GM12878 (cell line): ENCODE results near the gene BTBD6. TPM values are rescaled to one million over a fixed set of nuclear protein-coding genes. Genes with fewer than 3 reads are reported as not detected.

ENCODE experiments used
- ATAC-seq: fragments of 200-7000 bp; cut with Tn5 transposase; 3 replicates; pipeline ENCODE4 v1.9.1; 2020; ENCODE audit warnings: mild to moderate bottlenecking, moderate library complexity
- BruUV-seq: library from RNA; stranded (reverse); fragments of 400-500 nt; replicated peaks from 2 replicates; lab custom pipeline; 2021; lab: Mats Ljungman, UMichigan
- CTCF ChIA-PET: fragments of 300-600 bp; sonication (Branson Sonifier 250); formaldehyde crosslinking; extraction: SDS; loops from one replicate; lab custom pipeline; 2021; ENCODE audit warnings: inconsistent platforms; lab: Yijun Ruan, JAX
- POLR2A ChIA-PET: fragments of 350-600 bp; formaldehyde crosslinking; extraction: SDS; loops from one replicate; lab custom pipeline; 2021; ENCODE audit warnings: inconsistent platforms; lab: Charles Lee
- RAD21 ChIA-PET: fragments of 300-600 bp; sonication (Branson Sonifier 250); formaldehyde crosslinking; loops from one replicate; lab custom pipeline; 2023; ENCODE audit warnings: antibody characterized with exemption; ENCODE audit not compliant: unreplicated experiment; lab: Charles Lee
- SMC1A ChIA-PET: fragments of 300-600 bp; sonication (Branson Sonifier 250); formaldehyde crosslinking; loops from one replicate; lab custom pipeline; 2023; ENCODE audit not compliant: unreplicated experiment, uncharacterized antibody; lab: Charles Lee
- DNase-seq: peaks from one replicate; pipeline ENCODE4 v3.0.0-alpha.2; 2011; ENCODE audit warnings: low read depth, low spot score
- FAIRE-seq: peaks from 3 replicates; lab custom pipeline; 2011; peaks lifted over from hg19 to GRCh38; lab: Jason Lieb, UNC
- H2AFZ ChIP-seq: 2 replicates; pipeline ENCODE4 v1.6.0; 2011; ENCODE audit warnings: low read depth, low read length, control low read depth; ENCODE audit not compliant: control insufficient read depth
- H3K27ac ChIP-seq: 2 replicates; pipeline ENCODE4 v1.5.1; 2011; ENCODE audit warnings: control low read depth; ENCODE audit not compliant: control insufficient read depth, insufficient read depth
- H3K27me3 ChIP-seq, 2 experiments: replicated peaks in 1 of 2; 2 replicates each; pipeline versions ENCODE4 v1.6.0 to v1.6.1; 2011; ENCODE audit warnings: low read length in 1 of 2; ENCODE audit not compliant: control insufficient read depth in 2 of 2, insufficient read depth in 2 of 2
- H3K36me3 ChIP-seq, 2 experiments: 2 replicates each; pipeline ENCODE4 v1.5.1; 2011; ENCODE audit warnings: low read length in 1 of 2; ENCODE audit not compliant: control insufficient read depth in 2 of 2, insufficient read depth in 2 of 2
- H3K4me1 ChIP-seq: 2 replicates; pipeline ENCODE4 v1.6.1; 2011; ENCODE audit warnings: mild to moderate bottlenecking, low read length, moderate library complexity, mixed read lengths; ENCODE audit not compliant: control insufficient read depth, insufficient read depth
- H3K4me2 ChIP-seq: 2 replicates; pipeline ENCODE4 v1.6.0; 2011; ENCODE audit warnings: control low read depth; ENCODE audit not compliant: control insufficient read depth, insufficient read depth
- H3K4me3 ChIP-seq: fragments of 200-600 bp; sonication (generic); 2 replicates; pipeline ENCODE4 v1.5.1; 2016
- H3K79me2 ChIP-seq: 2 replicates; pipeline ENCODE4 v1.6.0; 2011; ENCODE audit warnings: low read length; ENCODE audit not compliant: control insufficient read depth, insufficient read depth
- H3K9ac ChIP-seq: 2 replicates; pipeline ENCODE4 v1.8.0; 2011; ENCODE audit warnings: low read length, control low read depth, mixed read lengths; ENCODE audit not compliant: control insufficient read depth, insufficient read depth
- H3K9me3 ChIP-seq: replicated peaks from 3 replicates; pipeline ENCODE4 v1.5.1; 2011; ENCODE audit warnings: mild to moderate bottlenecking, low read length; ENCODE audit not compliant: control insufficient read depth, insufficient read depth
- H4K20me1 ChIP-seq: 2 replicates; pipeline ENCODE4 v1.6.0; 2011; ENCODE audit not compliant: control insufficient read depth, insufficient read depth
- CBX3 ChIP-seq: fragments of 200-600 bp; sonication (generic); IDR thresholded peaks from 2 replicates; pipeline ENCODE4 v1.6.1; 2016; ENCODE audit warnings: low read depth, borderline replicate concordance
- CHD2 ChIP-seq: IDR thresholded peaks from 2 replicates; pipeline ENCODE4 v1.6.1; 2011; ENCODE audit warnings: low read depth, low read length, improper control_type of control experiment, borderline replicate concordance
- EP300 ChIP-seq, 2 experiments: fragments of 150-350 bp in 1 of 2; IDR thresholded peaks; 2 replicates each; pipeline ENCODE4 v1.6.1; 2011 to 2012; ENCODE audit warnings: low read depth in 2 of 2, low read length in 2 of 2, borderline replicate concordance in 1 of 2, improper control_type of control experiment in 1 of 2, inconsistent platforms in 1 of 2; ENCODE audit not compliant: control insufficient read depth in 1 of 2
- ETV6 ChIP-seq, 2 experiments: fragments of 450-650 bp in 1 of 2; IDR thresholded peaks in 1 of 2; conservative IDR thresholded peaks in 1 of 2; 2 replicates each; pipeline ENCODE4 v1.6.1; 2014; ENCODE audit warnings: antibody characterized with exemption in 1 of 2, borderline replicate concordance in 1 of 2, low read depth in 1 of 2, mild to moderate bottlenecking in 1 of 2, moderate library complexity in 1 of 2
- POLR2AphosphoS5 ChIP-seq: IDR thresholded peaks from 2 replicates; pipeline ENCODE4 v1.6.1; 2011; ENCODE audit warnings: mild to moderate bottlenecking, low read length, inconsistent platforms
- RUNX3 ChIP-seq: IDR thresholded peaks from 2 replicates; pipeline ENCODE4 v1.6.1; 2012; ENCODE audit warnings: low read length, inconsistent platforms
- TCF7 ChIP-seq: IDR thresholded peaks from 2 replicates; pipeline ENCODE4 v1.6.1; 2014; ENCODE audit warnings: antibody characterized with exemption, borderline replicate concordance
- WGBS: methylation state at CpG from one replicate; pipeline ENCODE4 v1.1.6; 2016; ENCODE audit warnings: low lambda C conversion rate; ENCODE audit not compliant: insufficient replicate concordance, insufficient coverage; ENCODE audit errors: missing lambda C conversion rate; 5-methylcytosine and 5-hydroxymethylcytosine counted together
- in situ Hi-C: fragments of 300-500 bp; cut with MboI; formaldehyde crosslinking; loops from 9 replicates; pipeline ENCODE4 v1.14.3; 2018; ENCODE audit warnings: mixed read lengths
- intact Hi-C: fragments of 100-400 bp; cut with micrococcal nuclease; formaldehyde crosslinking; loops from one replicate; pipeline ENCODE4 v1.14.2; 2022; ENCODE audit not compliant: unreplicated experiment
- polyA plus RNA-seq, 11 experiments: library from polyadenylated mRNA; depleted of rRNA in 4 of 11; unstranded in 6 of 11; stranded (reverse) in 5 of 11; fragments of >200 nt; fragmentation: Nextera tagmentation in 4 of 11; fragmentation: Illumina TruSeq in 1 of 11; extraction: Ambion mirVana in 4 of 11; extraction: Trizol in 1 of 11; gene quantifications; 1 replicate in 1 of 11; 2 replicates in 10 of 11; pipeline versions ENCODE4 v1.2.1 to v1.2.3, GENCODE V29; 2011 to 2016; ENCODE audit warnings: inconsistent platforms in 2 of 11, missing spikeins in 2 of 11, low read depth in 1 of 11
- total RNA-seq, 4 experiments: library from RNA; depleted of rRNA in 3 of 4; stranded (reverse); fragments of >200 nt in 3 of 4; fragmentation: Illumina TruSeq in 1 of 4; extraction: Trizol in 1 of 4; gene quantifications; 2 replicates each; pipeline versions ENCODE4 v1.2.1 to v1.2.3, GENCODE V29; 2013 to 2021
- TF ChIP-seq, protein P1 (sequence below): IDR thresholded peaks from 2 replicates; pipeline ENCODE4 v1.6.1; 2012; ENCODE audit warnings: low read length, inconsistent platforms

BTBD6 gene
- total and polyA plus RNA-seq, 10 of the 15 experiments (the other 5 are each of a cell fraction or from before 2014, with no cell fraction given) = 1.4 to 36.5 (median 15.8) TPM

DNA sequence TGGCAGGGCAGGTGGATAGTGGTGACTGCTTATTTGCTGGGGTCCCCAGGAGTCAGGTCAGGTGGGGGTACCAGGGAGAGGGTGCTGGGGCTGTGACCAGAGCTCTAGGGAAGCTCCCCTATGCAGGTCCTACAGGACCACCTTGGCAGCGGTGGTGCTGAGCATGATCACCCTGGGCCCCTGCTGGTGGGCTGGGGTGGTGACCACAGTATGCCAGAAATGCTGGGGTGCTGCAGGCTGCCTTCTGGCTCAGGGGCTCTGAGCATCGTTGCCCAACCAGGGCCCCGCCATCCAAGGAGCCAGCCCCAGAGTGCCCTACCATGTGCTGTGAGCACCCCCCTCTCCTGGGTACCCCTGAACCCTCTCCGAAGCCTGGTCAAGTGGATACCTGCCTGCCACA lies 49.7 kb upstream of the BTBD6 start:
- intact Hi-C loops (no loop called here), in situ Hi-C loops (no loop called here)
- no peaks in the 10 kb centered on the region for H3K79me2 ChIP-seq
- peaks cover 5 to 13% of the 10 kb centered on the region in 2 experiments; a peak in 3 of 4 replicates for H3K27me3 ChIP-seq
- no peaks in the 10 kb centered on the region for H4K20me1 ChIP-seq
- TF ChIP-seq POLR2AphosphoS5 = no peak
- no peak for TF ChIP-seq EP300 (IDR thresholded peaks at IDR 0.05; ENCODE audit: borderline replicate concordance in 1 of 2, control insufficient read depth in 1 of 2, low read depth in 2 of 2, low read length in 2 of 2)
- no peak for TF ChIP-seq CBX3
- TF ChIP-seq, protein P1, sequence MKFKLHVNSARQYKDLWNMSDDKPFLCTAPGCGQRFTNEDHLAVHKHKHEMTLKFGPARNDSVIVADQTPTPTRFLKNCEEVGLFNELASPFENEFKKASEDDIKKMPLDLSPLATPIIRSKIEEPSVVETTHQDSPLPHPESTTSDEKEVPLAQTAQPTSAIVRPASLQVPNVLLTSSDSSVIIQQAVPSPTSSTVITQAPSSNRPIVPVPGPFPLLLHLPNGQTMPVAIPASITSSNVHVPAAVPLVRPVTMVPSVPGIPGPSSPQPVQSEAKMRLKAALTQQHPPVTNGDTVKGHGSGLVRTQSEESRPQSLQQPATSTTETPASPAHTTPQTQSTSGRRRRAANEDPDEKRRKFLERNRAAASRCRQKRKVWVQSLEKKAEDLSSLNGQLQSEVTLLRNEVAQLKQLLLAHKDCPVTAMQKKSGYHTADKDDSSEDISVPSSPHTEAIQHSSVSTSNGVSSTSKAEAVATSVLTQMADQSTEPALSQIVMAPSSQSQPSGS = no peak
- TF ChIP-seq RUNX3 = no peak
- no peak for TF ChIP-seq CHD2
- TF ChIP-seq ETV6 (conservative IDR thresholded peaks at IDR 0.05 in 1 of 2, IDR thresholded peaks at IDR 0.05 in 1 of 2; ENCODE audit: borderline replicate concordance in 1 of 2, low read depth in 1 of 2) = no peak
- TF ChIP-seq TCF7 = no peak
- ChIA-PET SMC1A (no interaction called here), POLR2A (no interaction called here), RAD21 (no interaction called here), CTCF (no interaction called here)
- no peaks in the 10 kb centered on the region for H3K36me3 ChIP-seq
- no peak overlapping the region for H3K4me3 ChIP-seq
- BruUV-seq = no TSS peak
- 50% methylated on average over 4 of the region's 4 CpGs for WGBS
- H3K9ac ChIP-seq = no peak overlapping the region
- H3K27ac ChIP-seq = no peak overlapping the region
- no peak for ATAC-seq
- H2AFZ ChIP-seq = no peak overlapping the region
- H3K4me2 ChIP-seq = no peak overlapping the region
- H3K9me3 ChIP-seq = no peaks in the 10 kb centered on the region
- peaks cover 14% of the 10 kb centered on the region for H3K4me1 ChIP-seq
- no peak for DNase-seq
- no peak for FAIRE-seq
